OCI-LY7 (cell line): ENCODE measurements around the gene CSPG4. TPM values are rescaled to one million over a fixed set of nuclear protein-coding genes. Genes with fewer than 3 reads are reported as not detected.

ENCODE experiments used
- BruUV-seq: library from RNA; stranded (reverse); fragments of 400-500 nt; replicated peaks from 2 replicates; lab custom pipeline; 2021; lab: Mats Ljungman, UMichigan
- CTCF ChIA-PET: fragments of 300-600 bp; sonication (Branson Sonifier 250); formaldehyde crosslinking; loops from one replicate; lab custom pipeline; 2022; ENCODE audit warnings: antibody characterized with exemption; ENCODE audit not compliant: unreplicated experiment; lab: Charles Lee
- POLR2A ChIA-PET: fragments of 300-600 bp; sonication (Branson Sonifier 250); formaldehyde crosslinking; loops from one replicate; lab custom pipeline; 2022; ENCODE audit warnings: antibody characterized with exemption; lab: Charles Lee
- DNase-seq: peaks from one replicate; pipeline ENCODE4 v3.0.0-alpha.2; 2015; ENCODE audit warnings: low spot score
- H2AFZ ChIP-seq: fragments of 200-600 bp; sonication (generic), shearing (Covaris generic); 2 replicates; pipeline ENCODE4 v1.6.1; 2014; ENCODE audit warnings: mild to moderate bottlenecking, antibody characterized with exemption, low read length, moderate library complexity
- H3K27ac ChIP-seq: fragments of 200-600 bp; sonication (generic); 2 replicates; pipeline ENCODE4 v1.5.1; 2014; ENCODE audit warnings: mixed run types, low read depth, mild to moderate bottlenecking, moderate library complexity, low read length, inconsistent platforms; ENCODE audit not compliant: poor library complexity, severe bottlenecking
- H3K36me3 ChIP-seq: fragments of 200-600 bp; sonication (generic); 2 replicates; pipeline ENCODE4 v1.6.1; 2014; ENCODE audit warnings: mild to moderate bottlenecking, antibody characterized with exemption, low read length, moderate library complexity, mixed read lengths; ENCODE audit not compliant: insufficient read depth
- H3K4me1 ChIP-seq: fragments of 200-600 bp; sonication (generic); 2 replicates; pipeline ENCODE4 v1.5.1; 2014; ENCODE audit warnings: mild to moderate bottlenecking, low read length; ENCODE audit not compliant: insufficient read depth, poor library complexity, severe bottlenecking
- H3K4me2 ChIP-seq: fragments of 200-600 bp; sonication (generic); 2 replicates; pipeline ENCODE4 v1.6.1; 2014; ENCODE audit warnings: mild to moderate bottlenecking, low read length
- H3K4me3 ChIP-seq: fragments of 200-600 bp; sonication (generic); 2 replicates; pipeline ENCODE4 v1.5.1; 2014; ENCODE audit warnings: mild to moderate bottlenecking, low read depth, low read length; ENCODE audit not compliant: poor library complexity, severe bottlenecking
- H3K79me2 ChIP-seq: fragments of 200-600 bp; sonication (generic); 2 replicates; pipeline ENCODE4 v1.6.1; 2016; ENCODE audit warnings: low read depth, mild to moderate bottlenecking, low read length, moderate library complexity, mixed read lengths; ENCODE audit not compliant: insufficient read depth
- H3K9me2 ChIP-seq: fragments of 200-600 bp; sonication (generic); 2 replicates; pipeline ENCODE4 v1.6.1; 2016; ENCODE audit warnings: mild to moderate bottlenecking, low read length, mixed read lengths; ENCODE audit not compliant: insufficient read depth
- H3K9me3 ChIP-seq: fragments of 200-600 bp; sonication (generic); 2 replicates; pipeline ENCODE4 v1.6.1; 2014; ENCODE audit warnings: mild to moderate bottlenecking, mixed run types, low read length, mixed read lengths
- H4K20me1 ChIP-seq: fragments of 200-600 bp; sonication (generic); 2 replicates; pipeline ENCODE4 v1.6.1; 2014; ENCODE audit warnings: mild to moderate bottlenecking, antibody characterized with exemption, low read length, moderate library complexity, mixed read lengths; ENCODE audit not compliant: insufficient read depth
- CTCF ChIP-seq: fragments of 200-600 bp; sonication (generic); conservative IDR thresholded peaks from 2 replicates; pipeline ENCODE4 v1.5.1; 2014; ENCODE audit warnings: mild to moderate bottlenecking, antibody characterized with exemption, low read length, moderate library complexity, mixed read lengths
- EZH2phosphoT487 ChIP-seq: fragments of 200-600 bp; sonication (generic); IDR thresholded peaks from 2 replicates; pipeline ENCODE4 v1.6.1; 2018; ENCODE audit warnings: low read depth, borderline replicate concordance, mild to moderate bottlenecking, mixed run types, antibody characterized with exemption, low read length, moderate library complexity, mixed read lengths
- intact Hi-C: fragments of 100-400 bp; cut with micrococcal nuclease; formaldehyde crosslinking; loops from one replicate; pipeline ENCODE4 v1.10.0; 2022; ENCODE audit not compliant: unreplicated experiment
- total RNA-seq, 2 experiments: library from RNA; depleted of rRNA in 1 of 2; stranded (reverse); fragments of >200 nt in 1 of 2; shearing (Covaris generic) in 1 of 2; gene quantifications; 2 replicates each; pipeline ENCODE4 v1.2.3, GENCODE V29; 2014 to 2022

CSPG4 gene
- total RNA-seq, 2 experiments from 2014 or later, result not detected

- no peak overlapping the region for H2AFZ ChIP-seq
- no peak overlapping the region for H3K27ac ChIP-seq
- no peaks in the 10 kb centered on the region for H3K79me2 ChIP-seq
- H3K9me3 ChIP-seq, result no peaks in the 10 kb centered on the region
- no peaks in the 10 kb centered on the region for H4K20me1 ChIP-seq
- H3K4me2 ChIP-seq, result no peak overlapping the region
- no peak overlapping the region for H3K4me3 ChIP-seq
- peak; percentile 65 for DNase-seq
- no peaks in the 10 kb centered on the region for H3K9me2 ChIP-seq
- ChIA-PET CTCF (no interaction called here), POLR2A (no interaction called here)
- intact Hi-C loops, result no loop called here
- no TSS peak for BruUV-seq
- H3K4me1 ChIP-seq, result no peaks in the 10 kb centered on the region
- no peaks in the 10 kb centered on the region for H3K36me3 ChIP-seq
- TF ChIP-seq EZH2phosphoT487, result no peak
- TF ChIP-seq CTCF, result peak; percentile 76
Measured at GRCh38 chr15:75732809-75733451, 20.3 kb upstream of the CSPG4 start.

- no peak overlapping the region for H3K27ac ChIP-seq
- no peaks in the 10 kb centered on the region for H3K36me3 ChIP-seq
- H3K4me1 ChIP-seq, result no peaks in the 10 kb centered on the region
- intact Hi-C loops, result no loop called here
- no peak overlapping the region for H2AFZ ChIP-seq
- DNase-seq, result no peak
- H3K9me2 ChIP-seq, result no peaks in the 10 kb centered on the region
- CTCF ChIA-PET, result no interaction called here
- H3K9me3 ChIP-seq, result no peaks in the 10 kb centered on the region
- no peaks in the 10 kb centered on the region for H4K20me1 ChIP-seq
- no TSS peak for BruUV-seq
- H3K4me3 ChIP-seq, result no peak overlapping the region
- no peak for TF ChIP-seq EZH2phosphoT487
- TF ChIP-seq CTCF, result no peak
- H3K79me2 ChIP-seq, result no peaks in the 10 kb centered on the region
- POLR2A ChIA-PET, result no interaction called here
- no peak overlapping the region for H3K4me2 ChIP-seq
Measured at GRCh38 chr15:75732177-75732808, 19.6 kb upstream of the CSPG4 start.
